T-helper 22 cell (primary cell): ENCODE measurements around the gene ABCG5.

ENCODE experiments used
- DNase-seq: peaks from one replicate; pipeline ENCODE4 v3.0.0-alpha.2; 2020; ENCODE audit warnings: low read depth

The ABCG5 gene

DNA sequence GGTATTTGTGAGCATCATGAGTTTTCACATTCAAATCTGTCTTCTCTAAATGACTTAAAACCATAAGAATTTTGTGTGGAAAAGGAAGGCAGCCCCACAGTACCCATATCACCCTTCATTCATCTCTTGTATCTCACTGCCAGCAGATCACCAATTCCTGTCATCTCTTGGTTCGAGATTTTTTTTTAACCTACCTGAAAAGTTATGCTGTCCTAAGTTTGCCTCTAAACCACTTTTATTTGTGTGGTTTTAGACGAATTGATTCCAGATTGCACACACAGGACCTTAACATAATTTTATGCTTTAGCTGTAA is 32.0 kb downstream of the ABCG5 start:
- no peak for DNase-seq

DNA sequence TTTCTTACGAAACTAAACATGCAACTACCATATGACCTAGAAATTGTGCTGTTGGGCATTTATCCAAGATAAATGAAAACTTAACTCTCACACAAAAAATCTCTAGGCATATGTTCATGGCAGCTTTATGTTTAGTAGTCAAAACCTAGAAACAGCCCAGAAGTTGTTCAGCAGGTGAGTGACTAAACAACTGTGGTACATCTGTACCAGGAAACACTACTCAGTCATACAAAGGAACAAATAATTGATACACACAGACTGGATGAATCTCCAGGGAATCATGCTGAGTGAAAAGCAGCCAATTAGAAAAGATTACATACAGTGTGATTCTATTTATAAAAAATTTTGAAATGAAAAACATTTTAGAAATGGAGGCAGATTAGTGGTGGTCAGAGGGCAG is 35.5 kb downstream of the ABCG5 start:
- DNase-seq: no peak

DNA sequence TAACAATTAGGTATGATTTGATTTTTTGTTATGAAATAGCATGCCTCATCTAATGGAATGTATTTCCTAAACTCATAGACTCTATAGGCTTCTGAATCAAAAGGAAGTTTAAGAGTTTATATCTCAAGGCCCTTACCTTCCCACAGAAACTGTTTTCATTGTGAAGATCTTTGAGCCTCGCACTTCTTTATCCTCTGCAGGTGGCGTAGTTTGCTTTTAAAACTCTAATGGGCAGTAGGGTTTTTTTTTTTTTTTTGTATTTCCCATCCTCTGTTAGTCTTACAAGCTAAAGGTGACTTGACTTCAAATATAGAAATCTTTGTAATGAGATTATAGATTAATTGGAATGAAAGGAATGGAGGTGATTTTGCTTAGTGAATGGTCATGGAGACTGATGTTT is 36.5 kb downstream of the ABCG5 start:
- DNase-seq: no peak

DNA sequence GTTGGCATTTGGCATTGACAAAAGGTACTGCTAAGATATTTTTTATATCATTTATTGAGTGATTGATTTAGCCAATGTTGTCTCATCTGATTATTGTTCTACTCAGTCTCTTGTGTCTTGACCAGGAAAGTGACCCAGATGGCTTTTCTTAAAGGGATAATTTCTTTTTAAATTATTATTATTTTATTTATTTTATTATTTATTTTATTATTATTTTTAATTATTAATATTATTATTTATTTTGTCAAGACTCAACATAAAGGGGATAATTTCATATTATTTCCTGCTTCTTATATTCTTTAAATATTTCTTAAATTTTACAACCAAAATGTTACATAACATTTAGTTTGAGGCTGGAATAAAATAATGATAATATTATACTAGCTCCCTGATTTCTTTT is 37.7 kb downstream of the ABCG5 start:
- no peak for DNase-seq

DNA sequence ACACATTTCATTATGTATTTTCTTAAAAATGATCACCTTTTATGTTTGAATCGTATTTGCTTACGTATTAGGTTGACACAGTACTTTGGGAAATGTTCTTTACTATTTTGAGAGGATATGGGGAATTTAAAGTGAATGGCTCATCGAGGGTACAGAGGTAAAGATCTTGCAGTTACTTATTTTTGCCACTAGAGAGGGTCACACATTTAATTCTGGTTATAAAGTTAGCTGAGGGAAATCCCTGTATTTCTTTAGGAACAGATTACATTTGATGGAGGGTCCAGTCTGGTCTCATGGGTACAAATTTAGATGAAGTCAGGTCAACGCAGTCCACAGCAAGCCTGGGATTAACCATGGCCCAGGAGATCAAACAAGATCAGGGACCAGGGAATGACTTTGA is 40.3 kb downstream of the ABCG5 start:
- no peak for DNase-seq

- DNase-seq: no peak
Measured at GRCh38 chr2:43796206-43796605, 42.4 kb downstream of the ABCG5 start.

GRCh38 chr2:43794956-43795355 is 43.7 kb downstream of the ABCG5 start:
- no peak for DNase-seq

DNA sequence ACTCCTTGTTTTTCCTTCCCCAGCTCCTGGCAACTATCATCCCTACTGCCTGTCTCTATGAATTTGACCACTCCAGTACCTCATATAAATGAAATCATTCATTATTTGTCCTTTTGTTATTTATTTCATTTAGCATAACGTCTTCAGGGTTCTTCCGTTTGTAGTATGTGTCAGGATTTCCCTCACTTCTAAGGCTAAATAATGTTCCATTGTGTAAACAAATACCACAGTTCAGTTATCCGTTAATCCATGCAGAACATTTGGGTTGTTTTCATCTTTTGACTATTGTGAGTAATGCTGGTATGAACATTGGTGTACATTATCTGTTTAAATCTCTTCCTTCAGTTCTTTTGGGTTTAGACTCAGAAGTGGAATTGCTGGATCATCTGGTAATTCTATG is 46.0 kb downstream of the ABCG5 start:
- no peak for DNase-seq

DNA sequence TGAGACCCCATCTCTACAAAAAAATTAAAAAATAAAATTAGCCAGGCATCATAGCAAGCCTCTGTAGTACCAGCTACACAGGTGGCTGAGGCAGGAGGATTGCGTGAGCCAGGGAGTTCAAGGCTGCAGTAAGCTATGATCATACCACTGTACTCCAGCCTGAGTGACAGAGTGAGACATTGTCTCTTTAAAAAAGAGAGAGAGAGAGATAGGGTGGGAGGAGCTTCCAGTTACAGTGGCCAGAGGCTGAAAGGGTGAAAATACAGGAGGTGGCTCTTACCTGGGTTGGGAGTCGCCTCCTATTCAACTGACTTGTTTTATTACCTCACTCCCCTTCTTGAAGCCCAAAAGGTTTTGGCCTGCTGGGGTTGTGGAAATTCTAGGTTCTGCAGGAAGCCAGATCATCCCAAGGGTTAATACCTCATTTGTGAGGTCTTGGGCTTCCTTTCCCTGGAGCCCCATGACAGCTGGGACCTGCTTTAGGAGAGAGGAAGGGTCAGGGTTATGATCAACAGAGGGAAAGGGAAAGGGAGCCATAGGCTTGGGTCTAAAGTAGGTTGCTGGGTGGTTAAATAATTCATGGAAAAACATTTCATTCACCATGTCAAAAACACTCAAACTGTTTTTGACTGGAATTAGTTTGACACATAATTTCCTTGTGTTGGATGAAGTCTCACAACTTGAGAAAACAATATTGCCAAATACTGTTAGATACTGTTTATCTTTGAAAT is 47.4 kb downstream of the ABCG5 start:
- DNase-seq: no peak

DNA sequence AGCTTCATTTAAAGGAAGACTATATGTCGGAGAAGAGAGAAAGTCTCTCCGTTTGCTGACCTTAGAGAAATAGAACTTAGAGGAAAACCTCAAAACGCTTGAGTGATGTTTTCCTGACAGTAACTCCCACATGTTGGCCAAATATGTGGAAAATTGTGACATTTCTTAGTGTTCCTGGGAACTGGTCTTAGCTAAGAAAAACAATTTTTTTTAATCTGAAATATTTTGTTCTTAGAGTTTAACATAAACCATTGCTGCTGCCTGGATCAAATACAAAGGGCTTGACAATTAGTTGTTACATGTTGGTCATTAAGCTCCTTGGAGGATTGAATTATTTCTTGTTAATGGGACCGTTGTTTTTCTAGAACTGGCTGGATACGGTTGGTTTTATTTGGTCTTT is 48.5 kb downstream of the ABCG5 start:
- DNase-seq: no peak

GRCh38 chr2:43788646-43789045 is 50.0 kb downstream of the ABCG5 start:
- DNase-seq: no peak

GRCh38 chr2:43787895-43788294 is 50.7 kb downstream of the ABCG5 start:
- DNase-seq: no peak

- no peak for DNase-seq
Measured at GRCh38 chr2:43778233-43778632, 60.4 kb downstream of the ABCG5 start.

DNA sequence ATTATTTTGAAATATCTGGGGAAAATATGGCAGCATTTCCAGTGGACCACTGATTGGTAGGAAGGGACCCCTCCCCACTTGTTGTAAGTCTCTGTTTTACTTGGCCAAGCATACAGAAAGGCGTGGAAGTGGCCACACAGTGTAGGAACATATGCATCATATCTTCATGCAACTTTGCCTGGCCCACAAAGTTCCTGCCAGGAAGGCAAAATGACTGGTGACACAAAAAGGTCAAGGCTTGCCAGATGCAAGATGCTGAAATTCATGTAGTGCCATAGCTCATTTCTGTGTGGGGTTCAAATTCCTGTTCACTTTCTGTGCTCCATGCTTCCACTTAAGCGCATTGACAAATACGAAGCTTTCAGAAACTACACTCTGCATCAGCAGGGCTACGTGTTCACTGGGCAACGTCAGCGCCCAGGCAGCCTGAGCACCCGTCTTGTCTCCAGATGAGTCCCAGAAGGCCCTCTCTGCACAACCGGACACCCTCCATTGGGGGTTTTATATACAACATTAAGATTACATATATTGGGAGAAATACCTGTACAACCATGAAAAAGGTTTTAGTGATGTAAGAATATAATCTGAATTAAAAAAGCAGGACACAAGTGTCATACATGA is 61.2 kb downstream of the ABCG5 start:
- DNase-seq: no peak

GRCh38 chr2:43776324-43776723 is 62.3 kb downstream of the ABCG5 start:
- DNase-seq: no peak

- DNase-seq: no peak
Measured at GRCh38 chr2:43774617-43775016, 64.0 kb downstream of the ABCG5 start.

GRCh38 chr2:43773876-43774613 is 64.6 kb downstream of the ABCG5 start, which contains the start of gene DYNC2LI1:
Gene DYNC2LI1, plus strand, starts transcription at chr2:43774039. Its CDS starts 100 bp downstream, at chr2:43774139.
- peak; percentile 49 for DNase-seq

DNA sequence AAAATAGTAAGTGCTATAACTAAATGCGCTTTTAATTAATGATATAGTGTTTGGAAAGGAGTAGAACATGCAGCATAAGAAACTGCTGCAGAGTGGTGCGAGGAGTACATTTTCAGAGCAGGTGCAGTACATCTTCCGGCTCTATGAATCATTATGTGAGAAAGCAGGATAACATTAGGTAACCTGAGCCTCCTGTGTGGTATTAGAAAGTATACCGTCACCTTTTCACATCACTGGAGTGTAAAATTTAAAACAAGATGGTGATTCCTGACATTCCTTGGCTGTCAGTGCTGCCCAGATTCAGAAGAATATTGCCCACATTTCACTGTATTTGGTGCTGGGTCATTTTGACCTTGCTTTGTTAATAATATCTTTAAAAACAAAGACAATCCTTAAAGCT is 72.6 kb downstream of the ABCG5 start:
- no peak for DNase-seq

GRCh38 chr2:43764086-43764705 is 74.4 kb downstream of the ABCG5 start:
- DNase-seq: no peak

- DNase-seq: no peak
Measured at GRCh38 chr2:43763091-43763490, 75.5 kb downstream of the ABCG5 start.
